ENCODE measurements around the gene MSI2. TPM values are rescaled to one million over a fixed set of nuclear protein-coding genes. Genes with fewer than 3 reads are reported as not detected.
"Not testable (repeated sequence)": the region's sequence is repeated elsewhere in the genome, so short reads cannot be mapped to it uniquely, and the experiment has no call there.

MSI2 gene
- total RNA-seq, 2 experiments from 2014 or later: 131 to 164 TPM

DNA sequence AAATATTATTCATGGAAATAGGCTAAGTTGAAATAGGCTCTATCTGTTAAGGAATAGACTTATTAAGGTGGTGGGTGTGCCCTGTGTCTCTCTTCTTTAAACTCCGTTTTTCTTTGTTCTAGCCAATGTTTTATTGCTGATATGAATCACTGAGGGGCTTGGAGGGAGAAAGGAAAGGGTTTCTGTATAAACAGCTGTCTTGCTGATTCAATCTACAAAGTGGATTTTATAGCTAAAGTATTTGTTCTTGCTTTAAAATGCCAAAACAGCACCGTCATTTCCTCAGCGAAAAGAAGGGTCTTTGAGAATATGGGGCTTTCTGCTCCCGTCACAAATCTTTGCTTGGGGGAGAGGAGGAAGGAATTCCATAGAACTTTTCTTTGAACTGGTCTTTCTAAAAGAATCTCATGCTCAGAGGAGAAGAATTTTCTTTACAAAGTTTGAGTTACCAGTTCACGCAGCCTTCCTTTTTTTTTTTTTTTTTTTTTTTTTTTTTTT, 39.3 kb downstream of the MSI2 start:
- CTCF ChIA-PET (ENCODE audit: unreplicated experiment): no interaction called here
- Histone ChIP-seq H3K9me3 (ENCODE audit: low read length) (peaks cover 17% of the 10 kb centered on the region), H3K4me1 (ENCODE audit: insufficient read depth, low read length, poor library complexity, severe bottlenecking) (no peaks in the 10 kb centered on the region), H3K4me3 (ENCODE audit: low read depth, low read length, poor library complexity, severe bottlenecking) (no peak overlapping the region), H3K79me2 (ENCODE audit: insufficient read depth, low read depth, low read length) (no peaks in the 10 kb centered on the region; the same call in 1 of the 2 replicates), H3K36me3 (ENCODE audit: insufficient read depth, low read length) (peaks cover 83% of the 10 kb centered on the region), H2AFZ (ENCODE audit: low read length) (no peak overlapping the region), H3K4me2 (ENCODE audit: low read length) (no peak overlapping the region), H3K27ac (ENCODE audit: low read depth, low read length, poor library complexity, severe bottlenecking) (no peak overlapping the region), H3K9me2 (ENCODE audit: insufficient read depth, low read length) (no peaks in the 10 kb centered on the region), H4K20me1 (ENCODE audit: insufficient read depth, low read length) (no peaks in the 10 kb centered on the region)
- POLR2A ChIA-PET: interaction anchor here (0.7 kb wide), 1 partner anchor 123 kb away, joined by 3 read pairs; no protein-coding TSS in a partner anchor
- no TSS peak for BruUV-seq (replicated peaks)
- no peak for TF ChIP-seq CTCF (conservative IDR thresholded peaks at IDR 0.05; ENCODE audit: low read length)
- no peak for TF ChIP-seq EZH2phosphoT487 (IDR thresholded peaks at IDR 0.05; ENCODE audit: borderline replicate concordance, low read depth, low read length)
- intact Hi-C loops (cut with micrococcal nuclease; ENCODE audit: unreplicated experiment): no loop called here
- DNase-seq (ENCODE audit: low spot score): no peak

GRCh38 chr17:57296231-57296630, 39.9 kb downstream of the MSI2 start:
- Histone ChIP-seq H3K4me3 (ENCODE audit: low read depth, low read length, poor library complexity, severe bottlenecking) (no peak overlapping the region), H2AFZ (ENCODE audit: low read length) (no peak overlapping the region), H3K79me2 (ENCODE audit: insufficient read depth, low read depth, low read length) (no peaks in the 10 kb centered on the region; the same call in 1 of the 2 replicates), H3K9me3 (ENCODE audit: low read length) (peaks cover 17% of the 10 kb centered on the region), H3K27ac (ENCODE audit: low read depth, low read length, poor library complexity, severe bottlenecking) (no peak overlapping the region), H3K4me2 (ENCODE audit: low read length) (no peak overlapping the region), H4K20me1 (ENCODE audit: insufficient read depth, low read length) (no peaks in the 10 kb centered on the region), H3K36me3 (ENCODE audit: insufficient read depth, low read length) (peaks cover 89% of the 10 kb centered on the region), H3K9me2 (ENCODE audit: insufficient read depth, low read length) (no peaks in the 10 kb centered on the region), H3K4me1 (ENCODE audit: insufficient read depth, low read length, poor library complexity, severe bottlenecking) (no peaks in the 10 kb centered on the region)
- DNase-seq (ENCODE audit: low spot score): no peak
- ChIA-PET POLR2A (interaction anchor here (0.6 kb wide), 1 partner anchor 37 kb away, joined by 4 read pairs; no protein-coding TSS in a partner anchor), CTCF (ENCODE audit: unreplicated experiment) (no interaction called here)
- BruUV-seq (replicated peaks): no TSS peak
- TF ChIP-seq CTCF (conservative IDR thresholded peaks at IDR 0.05; ENCODE audit: low read length) (no peak), EZH2phosphoT487 (IDR thresholded peaks at IDR 0.05; ENCODE audit: borderline replicate concordance, low read depth, low read length) (no peak)
- intact Hi-C loops (cut with micrococcal nuclease; ENCODE audit: unreplicated experiment): no loop called here

GRCh38 chr17:57299176-57299575, 42.9 kb downstream of the MSI2 start:
- ChIA-PET CTCF (ENCODE audit: unreplicated experiment) (no interaction called here), POLR2A (interaction anchor here (0.9 kb wide), 1 partner anchor 1818 kb away, joined by 3 read pairs; no protein-coding TSS in a partner anchor)
- H3K4me3 ChIP-seq (ENCODE audit: low read depth, low read length, poor library complexity, severe bottlenecking): no peak overlapping the region
- BruUV-seq (replicated peaks): no TSS peak
- H3K4me1 ChIP-seq (ENCODE audit: insufficient read depth, low read length, poor library complexity, severe bottlenecking): peaks cover 8% of the 10 kb centered on the region
- no peaks in the 10 kb centered on the region; the same call in 1 of the 2 replicates for H3K79me2 ChIP-seq (ENCODE audit: insufficient read depth, low read depth, low read length)
- peaks cover 85% of the 10 kb centered on the region for H3K36me3 ChIP-seq (ENCODE audit: insufficient read depth, low read length)
- TF ChIP-seq EZH2phosphoT487 (IDR thresholded peaks at IDR 0.05; ENCODE audit: borderline replicate concordance, low read depth, low read length) (no peak), CTCF (conservative IDR thresholded peaks at IDR 0.05; ENCODE audit: low read length) (no peak)
- H3K9me2 ChIP-seq (ENCODE audit: insufficient read depth, low read length): no peaks in the 10 kb centered on the region
- H3K9me3 ChIP-seq (ENCODE audit: low read length): peaks cover 17% of the 10 kb centered on the region
- no peak overlapping the region for H3K4me2 ChIP-seq (ENCODE audit: low read length)
- no peak overlapping the region for H2AFZ ChIP-seq (ENCODE audit: low read length)
- no peaks in the 10 kb centered on the region for H4K20me1 ChIP-seq (ENCODE audit: insufficient read depth, low read length)
- no peak for DNase-seq (ENCODE audit: low spot score)
- H3K27ac ChIP-seq (ENCODE audit: low read depth, low read length, poor library complexity, severe bottlenecking): no peak overlapping the region
- intact Hi-C loops (cut with micrococcal nuclease; ENCODE audit: unreplicated experiment): no loop called here

- CTCF ChIA-PET (ENCODE audit: unreplicated experiment); H3K27ac ChIP-seq (ENCODE audit: low read depth, low read length, poor library complexity, severe bottlenecking); DNase-seq (ENCODE audit: low spot score); POLR2A ChIA-PET; H2AFZ ChIP-seq (ENCODE audit: low read length); H3K4me1 ChIP-seq (ENCODE audit: insufficient read depth, low read length, poor library complexity, severe bottlenecking); H3K9me2 ChIP-seq (ENCODE audit: insufficient read depth, low read length); intact Hi-C loops (cut with micrococcal nuclease; ENCODE audit: unreplicated experiment); BruUV-seq (replicated peaks); H3K4me2 ChIP-seq (ENCODE audit: low read length); H4K20me1 ChIP-seq (ENCODE audit: insufficient read depth, low read length); H3K79me2 ChIP-seq (ENCODE audit: insufficient read depth, low read depth, low read length); H3K4me3 ChIP-seq (ENCODE audit: low read depth, low read length, poor library complexity, severe bottlenecking): not testable (repeated sequence)
- H3K9me3 ChIP-seq (ENCODE audit: low read length): peaks cover 17% of the 10 kb centered on the region
- H3K36me3 ChIP-seq (ENCODE audit: insufficient read depth, low read length): peaks cover 72% of the 10 kb centered on the region
Observed at GRCh38 chr17:57300592-57300991, 44.3 kb downstream of the MSI2 start.
